HG03521 (cell line): ENCODE data around the gene TAL1.
A peak's percentile ranks its signal among the peaks of the same experiment; 100 is the strongest.

Experiments
- ATAC-seq: cut with Tn5 transposase; IDR thresholded peaks from one replicate; pipeline ENCODE4 v1.9.1; 2021; ENCODE audit warnings: mild to moderate bottlenecking, moderate library complexity; ENCODE audit not compliant: unreplicated experiment

TAL1 gene

DNA sequence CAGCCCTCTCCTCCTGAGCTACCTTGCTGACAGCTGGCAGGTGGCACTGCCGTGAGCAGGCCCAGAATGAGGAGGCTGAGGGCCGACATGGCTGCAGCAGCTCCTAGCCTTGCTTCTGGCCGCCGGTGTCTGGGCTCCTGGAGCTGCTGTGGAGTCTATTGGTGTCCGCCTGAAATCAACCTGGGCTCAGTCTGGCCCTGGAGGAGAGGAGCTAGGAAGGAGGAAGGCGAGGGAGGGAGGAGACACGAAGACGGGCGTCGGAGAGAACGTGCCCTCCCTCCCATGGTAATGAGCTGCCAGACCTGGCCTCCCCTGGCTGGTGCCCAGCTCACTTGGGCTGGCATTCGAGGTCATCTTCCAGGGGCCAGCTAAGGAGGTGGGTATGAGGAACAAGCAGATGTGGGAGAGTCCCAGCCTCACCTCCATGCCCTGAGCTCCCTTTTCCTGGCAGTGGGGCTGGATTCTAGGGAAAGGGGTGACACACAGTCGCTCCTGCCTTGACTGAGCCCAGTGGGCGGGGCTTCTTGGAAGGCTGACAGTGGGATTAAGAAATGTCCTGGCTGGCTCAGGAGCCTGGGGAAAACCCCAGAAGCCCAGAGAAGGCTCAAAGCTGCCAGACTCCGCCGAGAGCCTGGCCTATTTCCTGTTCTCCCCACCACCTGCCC is 42.0 kb downstream of the TAL1 start, which contains the start of gene PDZK1IP1:
PDZK1IP1 (minus strand) TSS at position 193 of the 665 bp plus-strand sequence; CDS start at position 89, 104 bp downstream.
- ATAC-seq = no peak

DNA sequence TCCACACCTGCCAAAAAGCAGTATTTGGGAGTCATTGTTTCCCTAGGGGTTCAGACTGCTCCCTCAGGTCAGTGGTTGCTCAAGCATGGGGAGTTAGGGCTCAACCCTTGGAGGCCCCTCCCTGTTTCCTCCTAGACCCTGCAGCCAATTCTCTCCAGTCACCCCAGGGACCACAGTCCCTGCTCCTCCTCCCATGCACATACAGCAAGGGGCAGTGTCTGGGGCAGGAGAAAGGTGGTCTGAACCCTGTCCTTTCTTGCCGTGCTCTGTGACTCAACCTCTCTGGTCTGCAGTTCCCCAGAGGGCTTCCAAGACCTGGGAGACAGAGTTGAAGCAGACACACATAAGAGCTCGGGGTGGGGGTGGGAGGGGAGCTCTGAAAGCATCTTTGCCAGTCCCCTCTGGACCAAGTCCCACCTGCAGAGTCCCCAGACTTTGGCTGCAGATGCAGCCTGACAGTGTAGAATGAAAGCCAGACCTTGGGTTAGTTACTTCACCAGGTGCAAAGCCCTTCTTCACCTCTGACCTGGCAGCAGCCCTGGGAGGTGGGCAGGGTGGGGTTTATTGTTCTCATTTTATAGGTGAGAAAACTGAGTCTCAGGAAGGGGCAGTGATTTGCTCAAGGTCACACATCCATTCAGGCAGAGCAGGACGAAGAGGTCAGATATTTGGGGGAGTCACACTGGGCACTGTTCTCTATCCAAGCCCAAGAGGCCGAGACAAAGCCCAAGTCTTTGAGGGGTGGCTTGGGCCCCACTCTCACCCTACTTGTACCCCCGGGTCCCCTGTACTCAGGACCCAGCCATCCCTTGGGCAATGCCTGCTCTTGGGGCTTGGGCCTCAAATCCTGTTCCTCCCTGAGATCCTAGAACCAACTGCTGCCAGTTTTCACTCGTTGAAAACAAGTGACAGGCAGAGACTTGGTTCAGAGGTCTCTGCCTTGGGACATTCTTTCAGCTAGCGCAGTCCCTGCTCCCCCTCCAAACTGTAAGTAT is 42.9 kb downstream of the TAL1 start:
- no peak for ATAC-seq

DNA sequence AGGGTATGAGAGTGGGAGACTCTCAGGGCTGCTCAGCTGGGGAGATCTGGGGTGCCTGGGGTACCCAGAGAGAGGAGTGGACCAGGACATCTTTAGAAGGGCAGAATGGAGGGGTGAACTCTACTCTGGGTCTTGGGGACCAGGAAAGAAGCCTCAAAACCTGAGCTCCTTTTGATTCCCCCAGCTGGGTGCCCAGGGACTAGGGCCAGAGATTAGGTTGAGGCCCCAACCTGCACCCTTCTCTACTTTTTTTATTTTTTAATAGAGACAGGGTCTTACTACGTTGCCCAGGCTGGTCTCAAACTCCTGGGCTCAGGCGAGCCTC is 44.1 kb downstream of the TAL1 start:
- no peak for ATAC-seq

DNA sequence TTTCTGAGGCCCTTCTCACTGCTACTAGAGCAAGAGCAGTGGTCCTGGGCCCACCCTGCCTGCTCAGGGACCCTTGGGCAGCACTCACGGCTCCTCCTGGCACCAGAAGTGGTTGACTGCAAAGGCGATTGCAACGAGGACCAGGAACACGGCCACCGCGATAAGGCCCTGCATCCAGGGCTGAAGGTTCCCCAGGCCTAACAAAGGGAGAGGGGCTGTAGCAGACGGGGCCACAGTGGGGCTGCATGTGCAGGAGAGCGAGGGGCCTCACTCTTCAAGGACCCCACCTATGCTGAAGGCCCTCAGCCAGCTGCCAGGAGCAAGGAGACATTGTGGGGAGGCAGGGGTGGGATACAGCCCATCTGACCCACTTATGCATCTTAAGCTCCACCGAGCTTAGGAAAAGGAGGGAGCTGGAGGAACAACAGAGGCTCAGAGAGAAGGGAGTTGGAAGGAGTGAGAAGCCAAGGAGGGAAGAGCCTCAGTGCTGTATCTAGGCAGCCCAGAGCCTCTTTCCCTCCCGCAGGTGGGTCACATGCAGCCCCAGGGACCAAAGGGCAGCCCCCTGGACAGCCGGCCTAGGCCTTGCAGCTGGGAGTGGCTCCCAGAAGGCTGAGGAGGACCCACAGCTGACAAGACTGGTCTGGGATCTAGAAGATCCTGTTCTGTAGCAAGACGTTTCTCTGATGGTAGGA is 44.6 kb downstream of the TAL1 start:
- no peak for ATAC-seq

DNA sequence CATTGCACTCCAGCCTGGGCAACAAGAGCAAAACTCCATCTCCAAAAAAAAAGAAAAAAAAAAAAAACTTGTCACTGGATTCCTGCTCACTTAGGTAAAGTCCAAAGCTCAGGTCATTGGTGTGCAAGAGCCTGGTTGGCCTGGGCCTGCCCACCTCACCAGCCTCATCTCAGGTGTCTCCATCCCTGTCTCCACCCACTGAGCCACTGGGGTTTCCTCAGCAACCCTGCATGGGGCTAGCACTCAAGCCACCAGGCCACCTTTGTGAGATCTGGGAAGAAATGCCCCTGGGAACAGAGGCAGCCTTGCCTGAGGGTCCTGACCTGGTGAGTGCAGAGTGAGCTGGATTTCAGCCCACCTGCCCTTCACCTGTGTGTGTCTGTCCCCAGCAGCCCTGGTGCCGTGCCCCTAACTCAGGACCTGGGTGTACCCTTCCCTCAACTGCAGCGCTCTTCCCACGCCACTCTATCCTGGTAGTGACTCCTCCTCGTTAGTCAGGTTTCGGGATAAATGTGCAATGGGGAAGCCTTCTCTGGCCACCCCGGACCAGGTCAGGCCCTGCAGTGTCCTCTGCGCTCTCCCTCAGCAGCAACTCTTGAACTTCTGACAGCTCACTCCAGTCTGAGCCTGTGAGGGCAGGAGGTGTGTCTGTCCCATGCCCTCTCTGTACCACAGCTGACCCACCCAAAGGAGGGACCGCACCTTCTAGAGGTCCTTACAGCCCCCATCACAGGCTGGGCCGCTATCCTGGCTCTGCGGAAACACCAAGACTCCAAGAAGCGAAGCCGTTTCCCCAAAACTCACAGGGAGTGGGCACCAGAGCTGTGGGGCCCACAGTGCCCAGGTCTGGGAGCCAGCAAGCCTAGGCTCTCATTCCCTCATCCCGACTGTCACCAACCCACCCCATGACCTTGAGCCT is 45.5 kb downstream of the TAL1 start:
- ATAC-seq = no peak

DNA sequence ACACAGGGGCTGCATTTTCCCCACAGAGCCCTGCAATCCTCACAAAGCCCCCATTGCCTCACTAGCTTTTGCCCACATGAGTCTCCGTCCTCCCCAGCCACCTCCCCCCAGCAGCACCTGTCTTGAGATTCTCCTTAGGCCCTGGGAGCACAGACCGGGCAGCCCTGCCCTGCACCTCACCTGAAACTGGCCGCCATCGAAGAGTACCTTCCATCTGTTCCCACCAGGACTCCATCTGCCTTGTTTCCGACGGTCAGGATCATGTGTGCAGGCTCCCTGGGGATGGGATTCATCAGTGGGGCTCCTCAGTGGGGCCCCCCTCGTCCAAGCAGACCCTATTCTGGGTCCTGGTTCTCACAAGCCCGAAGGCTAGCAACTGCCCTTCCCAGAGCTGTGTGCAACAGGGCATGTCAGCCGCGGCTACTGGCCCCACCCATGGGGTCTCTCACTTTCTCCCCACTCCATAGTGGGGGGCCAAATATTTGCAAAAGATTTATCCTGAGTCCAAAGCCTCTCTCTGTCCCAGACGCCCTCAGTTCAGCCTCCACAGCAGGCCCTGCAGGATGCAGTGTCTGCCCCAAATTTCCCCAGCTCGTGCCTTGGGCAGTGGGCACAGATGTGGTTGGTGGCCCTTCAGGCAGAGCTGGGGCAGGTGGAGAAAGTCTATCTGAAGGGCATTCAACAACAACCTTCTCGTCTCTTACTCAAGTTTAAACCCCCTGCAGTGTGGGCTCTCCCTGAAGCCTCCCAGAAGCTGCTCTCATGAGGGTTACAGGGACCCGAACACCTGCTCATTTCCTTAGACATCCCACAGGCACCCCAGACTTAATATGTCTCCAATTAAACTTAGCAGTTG is 47.0 kb downstream of the TAL1 start:
- no peak for ATAC-seq

DNA sequence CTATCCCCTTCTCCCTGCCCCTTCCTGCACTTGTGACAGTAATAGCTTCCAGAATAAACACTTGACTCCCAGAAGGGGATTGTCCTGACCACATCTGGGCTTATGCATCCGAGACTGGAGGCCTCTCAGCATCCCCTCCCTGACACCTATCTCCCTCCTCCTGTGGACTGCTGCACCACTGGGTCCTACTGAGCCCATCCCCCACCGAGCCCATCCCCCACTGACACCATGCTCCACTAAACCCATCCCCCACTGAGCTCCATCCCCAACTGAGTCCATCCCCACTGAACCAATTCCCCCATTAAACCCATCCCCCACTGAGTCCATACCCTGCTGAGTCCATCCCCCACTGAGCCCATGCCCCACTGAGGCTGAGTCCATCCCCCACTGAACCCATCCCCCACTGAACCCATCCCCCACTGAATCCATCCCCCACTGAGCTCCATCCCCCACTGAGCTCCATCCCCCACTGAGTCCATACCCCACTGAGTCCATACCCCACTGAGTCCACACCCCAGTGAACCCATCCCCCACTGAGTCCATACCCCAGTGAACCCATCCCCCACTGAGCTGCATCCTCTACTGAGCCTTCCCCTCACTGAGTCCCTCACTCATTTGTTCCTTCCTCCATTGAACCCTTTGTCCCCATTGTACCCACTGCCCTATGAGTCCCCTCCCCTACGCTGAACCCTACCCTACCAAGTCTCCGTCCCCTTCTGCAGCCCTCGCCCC is 47.8 kb downstream of the TAL1 start:
- ATAC-seq = no peak

DNA sequence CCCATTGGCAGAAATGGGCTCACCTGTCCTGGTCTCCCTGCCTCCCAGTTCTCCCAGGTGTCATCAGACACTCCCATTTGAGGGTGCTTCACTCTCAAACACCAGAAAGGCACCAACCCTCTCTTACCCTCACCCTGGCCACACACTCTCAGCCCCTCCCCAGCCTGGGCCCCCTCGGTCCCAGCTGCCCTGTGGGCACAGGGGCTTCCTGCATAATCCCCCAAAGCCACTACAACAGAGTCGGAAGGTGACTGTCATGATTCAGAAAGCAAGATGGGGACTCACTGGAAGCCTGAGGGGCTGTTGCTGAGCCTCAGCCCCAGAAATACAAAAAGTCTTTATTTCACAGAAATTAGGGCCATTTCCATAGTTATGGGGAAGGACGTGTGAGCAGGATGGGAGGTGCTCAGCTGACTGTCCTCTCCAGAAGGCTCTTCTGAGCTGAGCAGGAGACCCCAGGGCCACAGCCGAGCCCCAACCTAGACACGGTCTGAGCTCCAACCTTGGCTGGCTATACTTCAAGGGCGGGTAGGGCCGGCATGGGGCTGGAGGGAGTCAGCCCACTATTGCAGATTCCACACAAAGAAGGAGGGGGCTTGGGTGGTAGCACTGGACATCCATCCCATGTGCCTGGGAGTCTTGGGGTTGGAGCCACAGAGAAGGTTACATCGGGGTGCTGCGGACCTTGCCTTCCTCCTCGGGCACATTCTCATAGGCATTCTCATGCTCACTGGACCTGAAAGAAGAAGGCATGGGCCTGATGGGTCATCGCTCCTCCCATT is 48.5 kb downstream of the TAL1 start:
- ATAC-seq = no peak

DNA sequence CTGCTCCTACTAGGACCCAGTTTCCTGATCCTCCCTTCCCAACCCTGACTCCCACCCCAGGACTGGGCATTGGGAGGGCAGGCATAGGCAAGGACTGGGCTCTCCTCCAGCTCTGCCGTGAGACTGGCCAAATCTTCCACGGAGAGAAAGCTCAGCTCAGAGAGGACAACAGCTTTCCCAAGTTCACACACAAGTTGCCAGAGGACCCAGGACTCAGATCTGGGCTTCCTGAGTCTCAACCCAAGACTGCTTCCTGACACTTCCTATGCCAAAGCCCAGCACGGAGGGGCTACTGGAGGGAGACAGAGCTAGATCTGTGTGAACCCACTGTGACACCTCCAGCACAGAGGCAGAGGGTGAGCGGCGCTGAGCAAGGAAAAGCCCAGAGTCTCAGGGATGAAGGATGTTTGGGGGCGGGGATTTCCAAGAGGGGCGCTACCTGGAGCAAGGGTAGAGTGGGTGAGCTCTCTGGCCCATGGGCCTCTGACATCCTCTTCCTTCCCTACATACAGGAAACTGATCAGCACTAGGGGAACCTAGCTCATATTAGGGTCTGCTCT is 49.3 kb downstream of the TAL1 start:
- no peak for ATAC-seq

DNA sequence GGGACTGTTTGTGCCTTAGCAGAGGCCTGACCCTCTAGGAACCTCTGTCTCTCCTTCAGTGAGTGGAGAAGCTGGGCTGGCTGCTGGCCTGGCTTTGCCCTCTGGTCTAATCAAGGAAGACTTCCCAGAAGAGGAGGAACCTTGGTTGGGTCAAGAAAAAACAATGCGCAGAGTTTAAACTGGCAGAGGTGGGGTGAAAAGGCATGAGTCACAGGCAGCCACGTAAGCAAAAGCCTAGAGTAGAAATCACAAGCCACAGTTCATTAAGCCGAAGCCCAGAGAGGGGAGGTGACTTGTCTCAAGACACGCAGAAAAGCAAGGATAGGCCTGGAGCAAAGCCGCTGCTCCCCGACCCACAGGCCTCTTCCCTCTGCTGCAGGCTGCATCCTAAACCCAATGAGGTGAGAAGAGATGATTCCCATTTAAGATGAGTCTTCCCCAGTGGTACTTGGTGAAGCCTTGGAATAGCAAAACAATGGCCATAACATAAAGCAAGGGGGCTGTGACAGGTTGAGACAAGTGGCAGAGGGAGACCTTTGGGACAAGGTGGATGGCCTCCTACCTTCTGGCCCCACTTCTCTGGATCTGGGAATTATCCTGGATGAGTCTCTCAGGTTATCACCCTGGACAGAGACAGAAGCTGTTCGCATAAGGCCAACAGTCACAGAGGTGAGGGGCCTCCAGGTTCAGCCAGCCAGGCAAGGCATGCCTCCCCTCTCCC is 49.9 kb downstream of the TAL1 start:
- no peak for ATAC-seq

DNA sequence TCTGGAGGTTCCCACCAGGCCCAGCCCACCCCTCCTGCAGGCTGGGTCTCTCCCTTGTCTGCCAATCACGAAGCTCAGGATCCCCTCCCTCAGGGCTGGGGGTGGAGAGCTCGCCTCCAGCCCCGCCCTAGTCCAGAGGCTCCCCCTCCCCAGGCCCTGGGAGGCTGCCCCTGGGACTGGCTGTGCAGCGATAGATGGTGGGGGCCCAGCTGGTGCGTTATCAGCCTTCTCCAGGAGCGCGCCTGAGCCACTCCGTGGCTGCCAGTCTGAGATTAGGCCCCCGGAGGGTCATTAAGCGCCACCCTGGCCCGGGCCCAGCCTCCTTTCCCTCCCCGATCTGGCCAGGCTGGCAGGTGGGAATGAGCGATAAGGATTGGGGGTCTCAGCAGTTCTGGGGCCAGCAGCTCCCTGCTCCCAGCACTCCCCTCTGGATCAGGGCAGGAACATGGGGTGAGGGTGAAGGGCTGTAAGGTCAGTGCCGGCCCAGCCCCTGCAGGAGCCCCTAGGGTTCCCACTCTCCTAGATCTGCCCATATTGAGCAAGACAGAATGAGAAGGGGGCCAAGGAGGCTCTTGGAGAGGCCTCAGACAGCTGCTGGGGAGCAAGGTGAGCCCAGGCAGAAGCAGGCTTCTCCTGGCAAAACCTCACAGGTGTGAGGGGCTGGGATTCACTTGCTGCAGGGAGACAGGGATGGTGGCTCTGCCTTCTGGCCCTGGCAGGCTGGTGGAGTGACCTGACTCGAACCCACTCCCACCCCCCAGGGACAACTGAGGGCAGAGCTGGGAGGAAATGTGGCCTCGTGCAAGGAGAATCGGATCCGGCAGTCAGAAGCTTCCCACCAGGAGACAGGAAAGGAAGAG is 50.7 kb downstream of the TAL1 start:
- no peak for ATAC-seq

DNA sequence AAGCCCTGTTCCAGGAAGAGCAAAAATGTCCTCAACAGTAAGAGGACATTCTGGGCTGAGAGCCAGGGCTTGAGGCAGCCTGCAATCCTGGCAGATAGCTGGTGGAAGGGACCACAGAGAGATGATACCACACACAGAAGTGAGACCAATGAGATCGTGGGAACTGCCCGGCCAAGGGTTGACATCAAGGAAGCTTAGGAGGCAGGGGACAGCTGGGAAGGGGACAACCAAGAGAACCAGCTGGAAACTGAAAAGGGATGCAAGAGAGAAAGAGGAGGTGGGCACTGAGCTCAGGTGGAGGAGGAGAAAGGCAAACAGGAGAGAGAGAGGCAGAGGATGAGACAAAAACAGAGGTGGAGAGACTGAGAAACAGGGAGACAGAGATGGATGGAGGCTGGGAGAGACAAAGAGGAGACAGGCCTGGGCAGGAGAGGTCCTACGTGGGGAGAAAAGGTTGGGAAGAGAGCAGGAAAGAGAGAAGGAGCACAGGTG is 51.4 kb downstream of the TAL1 start:
- no peak for ATAC-seq

DNA sequence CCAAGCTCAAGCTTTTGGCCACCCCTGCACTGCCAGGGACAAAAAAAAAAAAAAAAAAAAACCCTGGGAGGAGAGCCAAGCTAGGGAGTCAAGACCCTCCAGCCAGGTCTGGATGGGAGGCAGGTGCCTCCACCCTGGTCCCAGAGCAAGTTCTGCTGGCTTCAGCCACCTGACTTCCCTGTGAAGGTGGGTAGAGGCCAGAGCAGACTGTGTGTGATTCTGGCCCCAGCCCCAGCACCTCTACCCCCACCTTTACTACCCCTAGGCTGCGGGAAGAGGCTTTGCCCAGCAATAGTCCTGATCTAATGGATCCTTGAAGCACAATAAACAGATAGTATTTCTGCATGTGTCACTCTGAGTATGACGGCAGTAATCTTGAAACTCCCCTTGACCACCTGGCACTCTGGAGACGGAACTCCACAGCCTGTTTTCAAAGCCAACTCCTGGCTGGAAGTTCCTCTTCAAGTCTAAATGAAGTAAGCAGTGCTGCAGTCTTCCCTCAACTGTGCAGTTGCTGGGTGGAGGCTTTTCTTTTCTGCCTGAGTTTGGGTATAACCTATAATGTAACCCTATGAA is 51.9 kb downstream of the TAL1 start:
- ATAC-seq = no peak

DNA sequence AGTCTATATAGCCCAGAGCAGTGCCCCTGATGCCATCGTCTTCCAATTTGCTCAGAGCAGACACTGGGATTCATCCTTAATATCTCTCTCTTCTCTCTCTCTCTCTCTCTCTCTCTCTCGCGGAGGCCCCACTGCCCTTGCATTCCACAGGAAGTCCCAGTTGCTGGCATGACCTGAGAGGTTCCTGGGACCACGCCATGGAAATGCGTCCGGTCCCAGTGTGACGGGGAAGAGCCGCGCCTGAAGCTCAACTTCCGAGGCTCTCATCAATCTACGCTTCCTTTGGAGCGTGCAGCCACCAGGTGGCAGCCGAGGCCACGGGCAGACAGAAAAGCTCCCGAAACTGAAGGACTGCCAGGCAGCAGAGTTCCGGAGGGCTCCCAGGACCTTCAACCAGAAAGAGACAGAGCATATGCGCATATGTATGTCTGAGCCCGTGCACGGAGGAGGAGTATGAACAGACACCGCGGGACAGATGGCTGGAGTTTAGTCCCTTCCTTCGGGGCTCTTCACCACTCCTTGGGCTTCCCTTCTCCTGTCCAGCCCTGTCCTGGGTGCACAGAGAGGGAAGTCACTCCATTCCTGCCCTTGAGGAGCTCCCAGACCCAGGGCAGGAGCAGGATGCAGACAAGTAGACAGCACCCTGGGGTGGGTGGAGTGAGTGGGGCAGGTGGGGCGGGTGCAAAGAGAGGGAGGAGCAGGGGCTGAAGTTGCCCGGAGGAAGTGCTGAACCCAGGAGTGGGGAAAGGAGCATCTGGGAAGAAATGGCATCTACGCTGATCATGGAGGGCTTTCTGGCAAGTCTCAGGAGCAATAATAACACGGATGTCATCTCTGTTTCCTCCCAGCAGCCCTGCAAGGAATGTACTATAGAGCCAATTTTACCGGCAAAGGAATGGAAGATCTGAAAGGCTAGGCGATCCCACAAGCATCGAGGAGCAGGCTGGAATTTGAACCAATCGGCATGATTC is 52.7 kb downstream of the TAL1 start:
- peak; percentile 72 for ATAC-seq

DNA sequence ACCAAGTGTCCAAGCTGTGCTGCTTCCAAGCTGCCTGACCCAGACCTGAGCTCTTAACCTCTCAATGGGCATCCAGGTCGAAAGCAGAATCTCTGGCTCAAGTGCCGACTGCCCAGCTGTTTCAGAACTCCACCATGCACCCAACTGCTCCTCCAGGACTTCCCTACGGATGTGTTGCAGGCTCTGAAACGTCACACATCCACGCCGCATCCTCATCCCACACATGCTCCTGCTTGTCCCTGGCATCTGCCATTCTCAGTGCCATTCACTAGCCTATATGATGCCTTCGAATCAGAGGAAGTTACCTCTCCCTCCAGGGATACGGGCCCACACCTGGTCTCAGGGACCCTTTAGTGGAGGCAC is 53.4 kb downstream of the TAL1 start:
- ATAC-seq = no peak
